Measurements from ENCODE around the gene SASS6.

SASS6 gene

GRCh38 chr1:100162881-100163280 lies 30.2 kb upstream of the SASS6 start (continued):
- no peak for TF ChIP-seq HOXC10 (CRISPR knock-in tag; IDR thresholded peaks at IDR 0.05)
- no peak for TF ChIP-seq KLF10 (tag by site-specific recombination; IDR thresholded peaks at IDR 0.05)
- no peak for TF ChIP-seq ZNF155 (tag by site-specific recombination; IDR thresholded peaks at IDR 0.05)
- TF ChIP-seq BCL11A (tag by site-specific recombination; IDR thresholded peaks at IDR 0.05; ENCODE audit: low read depth): no peak
- TF ChIP-seq ZFP69B (tag by site-specific recombination; IDR thresholded peaks at IDR 0.05): no peak

- POLR2A ChIA-PET: no interaction called here
- H3K27ac ChIP-seq (ENCODE audit: extremely low read depth, low read depth, low read length): no peak overlapping the region
- TF ChIP-seq ZNF416 (tag by site-specific recombination; IDR thresholded peaks at IDR 0.05) (no peak), ZNF133 (tag by site-specific recombination; IDR thresholded peaks at IDR 0.05) (no peak)
Measured at GRCh38 chr1:100152271-100152670, 19.5 kb upstream of the SASS6 start.

GRCh38 chr1:100151679-100152078 lies 18.9 kb upstream of the SASS6 start:
- ChIA-PET CTCF (interaction anchor here (0.8 kb wide), 1 partner anchor 116 kb away, joined by 3 read pairs; no protein-coding TSS in a partner anchor), POLR2A (no interaction called here)
- H3K36me3 ChIP-seq (ENCODE audit: control insufficient read depth in 2 of 2, insufficient read depth in 1 of 2, low read length in 2 of 2): peaks cover 22 to 36% of the 10 kb centered on the region in 2 experiments; a peak in 2 of 3 replicates
- H3K27ac ChIP-seq (ENCODE audit: extremely low read depth, low read depth, low read length): no peak overlapping the region
- no peaks in the 10 kb centered on the region for H3K9me3 ChIP-seq (ENCODE audit: control insufficient read depth, insufficient read depth, low read depth, low read length)
- no peaks in the 10 kb centered on the region for H3K4me1 ChIP-seq (ENCODE audit: control insufficient read depth, insufficient read depth, low read length)
- no peak overlapping the region for H3K4me3 ChIP-seq (ENCODE audit: low read depth, low read length)
- TF ChIP-seq ZNF133 (tag by site-specific recombination; IDR thresholded peaks at IDR 0.05) (no peak), ZNF394 (tag by site-specific recombination; IDR thresholded peaks at IDR 0.05; ENCODE audit: borderline replicate concordance) (no peak), ZBTB6 (tag by site-specific recombination; IDR thresholded peaks at IDR 0.05) (no peak), MEIS1 (CRISPR knock-in tag; IDR thresholded peaks at IDR 0.05; ENCODE audit: borderline replicate concordance) (no peak), ZNF354C (tag by site-specific recombination; IDR thresholded peaks at IDR 0.05; ENCODE audit: borderline replicate concordance, low read depth) (no peak), ZNF280C (tag by site-specific recombination; IDR thresholded peaks at IDR 0.05) (no peak), REPIN1 (tag by site-specific recombination; IDR thresholded peaks at IDR 0.05; ENCODE audit: low read depth) (no peak), ZNF600 (tag by site-specific recombination; IDR thresholded peaks at IDR 0.05) (no peak), ZNF549 (tag by site-specific recombination; IDR thresholded peaks at IDR 0.05) (no peak), ZNF610 (tag by site-specific recombination; IDR thresholded peaks at IDR 0.05; ENCODE audit: borderline replicate concordance) (no peak), PRDM1 (tag by site-specific recombination; IDR thresholded peaks at IDR 0.05) (no peak), ZNF501 (tag by site-specific recombination; IDR thresholded peaks at IDR 0.05) (no peak), ZBTB7A (tag by site-specific recombination; IDR thresholded peaks at IDR 0.05; ENCODE audit: low read depth) (no peak), TSHZ1 (tag by site-specific recombination; IDR thresholded peaks at IDR 0.05; ENCODE audit: borderline replicate concordance) (no peak), ZNF544 (tag by site-specific recombination; IDR thresholded peaks at IDR 0.05) (no peak), ZNF23 (tag by site-specific recombination; IDR thresholded peaks at IDR 0.05; ENCODE audit: borderline replicate concordance) (no peak), ZNF366 (tag by site-specific recombination; conservative IDR thresholded peaks at IDR 0.05) (no peak), BCL11B (tag by site-specific recombination; IDR thresholded peaks at IDR 0.05; ENCODE audit: low read depth) (no peak)

More at GRCh38 chr1:100152271-100152670, 19.5 kb upstream of the SASS6 start:
- H3K4me3 ChIP-seq (ENCODE audit: low read depth, low read length): no peak overlapping the region
- peaks cover 17 to 31% of the 10 kb centered on the region in 2 experiments; a peak in 2 of 3 replicates for H3K36me3 ChIP-seq (ENCODE audit: control insufficient read depth in 2 of 2, insufficient read depth in 1 of 2, low read length in 2 of 2)
- no peaks in the 10 kb centered on the region for H3K4me1 ChIP-seq (ENCODE audit: control insufficient read depth, insufficient read depth, low read length)
- CTCF ChIA-PET: no interaction called here
- no peaks in the 10 kb centered on the region for H3K9me3 ChIP-seq (ENCODE audit: control insufficient read depth, insufficient read depth, low read depth, low read length)

All from HEK293 (cell line).